Liver (tissue), 9 donors: ENCODE measurements around the gene ANAPC13. TPM values are rescaled to one million over a fixed set of nuclear protein-coding genes. Genes with fewer than 3 reads are reported as not detected.

ENCODE experiments used
- DNase-seq: peaks from one replicate; pipeline ENCODE4 v3.0.0-alpha.2; 2017; ENCODE audit warnings: low spot score
- H3K27ac ChIP-seq, 2 donors: one replicate each; pipeline ENCODE4 v1.7.0; 2013; ENCODE audit warnings: inconsistent platforms in 2 of 2, low read length in 2 of 2, control low read depth in 1 of 2, low read depth in 1 of 2, mild to moderate bottlenecking in 1 of 2
- H3K27me3 ChIP-seq, 4 donors: one replicate each; pipeline versions ENCODE4 v1.6.1 to v1.7.0; 2013; ENCODE audit warnings: low read length in 3 of 4, inconsistent platforms in 1 of 4, mild to moderate bottlenecking in 1 of 4, moderate library complexity in 1 of 4; ENCODE audit not compliant: control insufficient read depth in 4 of 4, insufficient read depth in 4 of 4
- H3K36me3 ChIP-seq, 4 donors: one replicate each; pipeline versions ENCODE4 v1.6.1 to v1.7.0; 2013; ENCODE audit warnings: low read length in 3 of 4, mild to moderate bottlenecking in 3 of 4, low read depth in 1 of 4, moderate library complexity in 1 of 4; ENCODE audit not compliant: control insufficient read depth in 4 of 4, insufficient read depth in 3 of 4
- H3K4me1 ChIP-seq, 4 donors: one replicate each; pipeline versions ENCODE4 v1.6.1 to v1.7.0; 2013; ENCODE audit warnings: low read length in 3 of 4, mild to moderate bottlenecking in 3 of 4, moderate library complexity in 1 of 4; ENCODE audit not compliant: control insufficient read depth in 4 of 4, insufficient read depth in 4 of 4
- H3K4me3 ChIP-seq, 3 donors: one replicate each; pipeline versions ENCODE4 v1.6.1 to v1.7.0; 2013; ENCODE audit warnings: low read length in 3 of 3, control low read depth in 1 of 3, low read depth in 1 of 3, mild to moderate bottlenecking in 1 of 3
- H3K9ac ChIP-seq, 2 donors: one replicate each; pipeline ENCODE4 v1.7.0; 2013; ENCODE audit warnings: low read length in 2 of 2, mild to moderate bottlenecking in 2 of 2, moderate library complexity in 2 of 2, control low read depth in 1 of 2, low read depth in 1 of 2
- H3K9me3 ChIP-seq, 4 donors: one replicate each; pipeline versions ENCODE4 v1.6.1 to v1.7.0; 2013; ENCODE audit warnings: low read length in 3 of 4; ENCODE audit not compliant: control insufficient read depth in 4 of 4
- EGR1 ChIP-seq, 2 donors: IDR thresholded peaks; 2 replicates each; pipeline ENCODE4 v1.6.1; 2016 to 2018; ENCODE audit warnings: antibody characterized with exemption in 2 of 2, low read depth in 2 of 2
- FOXA1 ChIP-seq: IDR thresholded peaks from 2 replicates; pipeline ENCODE4 v1.6.1; 2016; ENCODE audit warnings: antibody characterized with exemption
- FOXA2 ChIP-seq: IDR thresholded peaks from 2 replicates; pipeline ENCODE4 v1.6.1; 2016; ENCODE audit warnings: antibody characterized with exemption
- GABPA ChIP-seq, 2 donors: IDR thresholded peaks in 1 of 2; conservative IDR thresholded peaks in 1 of 2; 2 replicates each; pipeline ENCODE4 v1.6.1; 2016; ENCODE audit warnings: antibody characterized with exemption in 2 of 2, mild to moderate bottlenecking in 1 of 2, moderate library complexity in 1 of 2
- HNF4A ChIP-seq, 2 donors: conservative IDR thresholded peaks; 2 replicates each; pipeline ENCODE4 v1.6.1; 2016; ENCODE audit warnings: antibody characterized with exemption in 2 of 2, mild to moderate bottlenecking in 2 of 2
- HNF4G ChIP-seq: IDR thresholded peaks from 2 replicates; pipeline ENCODE4 v1.6.1; 2016; ENCODE audit warnings: antibody characterized with exemption
- JUND ChIP-seq, 2 donors: IDR thresholded peaks; 2 replicates each; pipeline ENCODE4 v1.6.1; 2016; ENCODE audit warnings: antibody characterized with exemption in 2 of 2
- NR2F2 ChIP-seq: IDR thresholded peaks from 2 replicates; pipeline ENCODE4 v1.6.1; 2016; ENCODE audit warnings: antibody characterized with exemption
- RAD21 ChIP-seq, 2 donors: IDR thresholded peaks; 2 replicates each; pipeline ENCODE4 v1.6.1; 2016; ENCODE audit warnings: antibody characterized with exemption in 2 of 2, mild to moderate bottlenecking in 2 of 2
- RXRA ChIP-seq, 2 donors: IDR thresholded peaks; 2 replicates each; pipeline ENCODE4 v1.6.1; 2017 to 2018; ENCODE audit warnings: antibody characterized with exemption in 2 of 2, mild to moderate bottlenecking in 1 of 2
- SP1 ChIP-seq: IDR thresholded peaks from 2 replicates; pipeline ENCODE4 v1.6.1; 2018; ENCODE audit warnings: antibody characterized with exemption, mild to moderate bottlenecking
- TAF1 ChIP-seq: conservative IDR thresholded peaks from 2 replicates; pipeline ENCODE4 v1.6.1; 2016; ENCODE audit warnings: antibody characterized with exemption, mild to moderate bottlenecking
- YY1 ChIP-seq: IDR thresholded peaks from 2 replicates; pipeline ENCODE4 v1.6.1; 2016; ENCODE audit warnings: antibody characterized with exemption, mild to moderate bottlenecking
- WGBS: extraction: QIAGEN DNeasy Blood & Tissue Kit; methylation state at CpG from one replicate; pipeline ENCODE4 v1.1.7; 2013; 5-methylcytosine and 5-hydroxymethylcytosine counted together
- polyA plus RNA-seq, 2 donors: library from polyadenylated mRNA; stranded (reverse) in 1 of 2; unstranded in 1 of 2; fragments of 200-250 nt in 1 of 2; fragments of >200 nt in 1 of 2; fragmentation: Nextera tagmentation in 1 of 2; extraction: Ambion mirVana in 1 of 2; gene quantifications; one replicate each; pipeline versions ENCODE4 v1.2.1 to v1.2.3, GENCODE V29; 2013 to 2015
- total RNA-seq, 2 donors: library from RNA; depleted of rRNA; stranded (reverse); fragments of >200 nt; gene quantifications; one replicate each; pipeline ENCODE4 v1.2.3, GENCODE V29; 2014
- TF ChIP-seq, protein P1 (sequence below): IDR thresholded peaks from 2 replicates; pipeline ENCODE4 v1.6.1; 2016; ENCODE audit warnings: antibody characterized with exemption
- TF ChIP-seq, protein P2 (sequence below): fragments of 150-350 bp; IDR thresholded peaks from 2 replicates; pipeline ENCODE4 v1.5.1; 2017; ENCODE audit warnings: improper control_type of control experiment, low read depth, low read length; ENCODE audit not compliant: missing input control
- TF ChIP-seq, protein P3 (sequence below): IDR thresholded peaks from 2 replicates; pipeline ENCODE4 v1.6.1; 2016; ENCODE audit warnings: antibody characterized with exemption, mild to moderate bottlenecking
- TF ChIP-seq, protein P4 (sequence below): IDR thresholded peaks from 2 replicates; pipeline ENCODE4 v1.6.1; 2016; ENCODE audit warnings: antibody characterized with exemption
- TF ChIP-seq, protein P5 (sequence below): IDR thresholded peaks from 2 replicates; pipeline ENCODE4 v1.6.1; 2016; ENCODE audit warnings: antibody characterized with exemption
- donor health status: healthy.
- donor health status: healthy.
- donor health status: healthy.
- donor health status: healthy.
- donor health status: healthy.

Gene ANAPC13
- total and polyA plus RNA-seq, 4 donors, result 20.9 to 80.9 (median 38.2) TPM

DNA sequence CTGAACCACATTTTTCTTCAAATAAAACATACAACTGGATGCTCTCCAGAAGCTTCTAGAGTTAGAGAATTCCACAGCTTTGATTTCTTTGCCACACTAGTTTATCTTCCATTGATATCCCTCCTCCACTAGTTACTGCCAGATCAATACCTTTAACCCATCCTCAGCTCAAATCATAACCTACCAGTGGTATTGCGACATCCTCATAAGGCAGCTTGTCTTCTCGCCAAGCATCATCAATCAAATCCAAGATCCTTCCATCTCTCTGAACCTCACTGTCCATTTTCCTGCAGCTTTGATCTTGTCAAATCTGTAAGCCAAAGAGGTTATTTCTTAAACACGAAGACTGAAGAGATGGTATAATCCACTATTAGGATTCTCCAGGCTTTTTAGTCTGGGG is 3.2 kb downstream of the ANAPC13 start (continued):
- TF ChIP-seq, protein P1, sequence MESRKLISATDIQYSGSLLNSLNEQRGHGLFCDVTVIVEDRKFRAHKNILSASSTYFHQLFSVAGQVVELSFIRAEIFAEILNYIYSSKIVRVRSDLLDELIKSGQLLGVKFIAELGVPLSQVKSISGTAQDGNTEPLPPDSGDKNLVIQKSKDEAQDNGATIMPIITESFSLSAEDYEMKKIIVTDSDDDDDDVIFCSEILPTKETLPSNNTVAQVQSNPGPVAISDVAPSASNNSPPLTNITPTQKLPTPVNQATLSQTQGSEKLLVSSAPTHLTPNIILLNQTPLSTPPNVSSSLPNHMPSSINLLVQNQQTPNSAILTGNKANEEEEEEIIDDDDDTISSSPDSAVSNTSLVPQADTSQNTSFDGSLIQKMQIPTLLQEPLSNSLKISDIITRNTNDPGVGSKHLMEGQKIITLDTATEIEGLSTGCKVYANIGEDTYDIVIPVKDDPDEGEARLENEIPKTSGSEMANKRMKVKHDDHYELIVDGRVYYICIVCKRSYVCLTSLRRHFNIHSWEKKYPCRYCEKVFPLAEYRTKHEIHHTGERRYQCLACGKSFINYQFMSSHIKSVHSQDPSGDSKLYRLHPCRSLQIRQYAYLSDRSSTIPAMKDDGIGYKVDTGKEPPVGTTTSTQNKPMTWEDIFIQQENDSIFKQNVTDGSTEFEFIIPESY, result no peak
- TF ChIP-seq HNF4G, result no peak

DNA sequence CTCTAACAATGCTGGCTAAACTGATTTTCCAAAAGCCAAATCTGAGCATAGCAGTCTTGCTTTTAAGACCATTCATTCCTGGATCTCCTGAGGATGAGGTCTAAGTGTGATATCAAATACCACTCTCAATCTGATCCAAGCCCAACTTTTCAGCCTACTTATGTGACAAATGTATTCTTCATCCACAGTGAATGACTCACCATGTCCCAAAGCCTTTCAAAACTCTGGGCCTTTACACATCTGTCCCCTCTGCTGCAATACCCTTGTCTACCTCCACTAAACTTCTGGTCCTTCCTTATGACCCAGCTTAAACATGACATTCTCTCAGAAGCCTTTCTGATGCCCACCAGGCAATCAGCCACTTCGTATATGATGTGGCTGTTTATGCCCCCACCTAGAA is 4.6 kb downstream of the ANAPC13 start:
- TF ChIP-seq TAF1 (no peak), JUND (IDR thresholded peaks at IDR 0.05) (no peak), HNF4G (no peak), GABPA (IDR thresholded peaks at IDR 0.05 in 1 of 2, conservative IDR thresholded peaks at IDR 0.05 in 1 of 2) (no peak), YY1 (no peak), EGR1 (IDR thresholded peaks at IDR 0.05; ENCODE audit: low read depth in 2 of 2) (no peak), SP1 (no peak), FOXA1 (no peak), RXRA (IDR thresholded peaks at IDR 0.05) (no peak), FOXA2 (no peak), RAD21 (IDR thresholded peaks at IDR 0.05) (no peak), HNF4A (conservative IDR thresholded peaks at IDR 0.05) (no peak), NR2F2 (no peak)
- TF ChIP-seq, protein P2, sequence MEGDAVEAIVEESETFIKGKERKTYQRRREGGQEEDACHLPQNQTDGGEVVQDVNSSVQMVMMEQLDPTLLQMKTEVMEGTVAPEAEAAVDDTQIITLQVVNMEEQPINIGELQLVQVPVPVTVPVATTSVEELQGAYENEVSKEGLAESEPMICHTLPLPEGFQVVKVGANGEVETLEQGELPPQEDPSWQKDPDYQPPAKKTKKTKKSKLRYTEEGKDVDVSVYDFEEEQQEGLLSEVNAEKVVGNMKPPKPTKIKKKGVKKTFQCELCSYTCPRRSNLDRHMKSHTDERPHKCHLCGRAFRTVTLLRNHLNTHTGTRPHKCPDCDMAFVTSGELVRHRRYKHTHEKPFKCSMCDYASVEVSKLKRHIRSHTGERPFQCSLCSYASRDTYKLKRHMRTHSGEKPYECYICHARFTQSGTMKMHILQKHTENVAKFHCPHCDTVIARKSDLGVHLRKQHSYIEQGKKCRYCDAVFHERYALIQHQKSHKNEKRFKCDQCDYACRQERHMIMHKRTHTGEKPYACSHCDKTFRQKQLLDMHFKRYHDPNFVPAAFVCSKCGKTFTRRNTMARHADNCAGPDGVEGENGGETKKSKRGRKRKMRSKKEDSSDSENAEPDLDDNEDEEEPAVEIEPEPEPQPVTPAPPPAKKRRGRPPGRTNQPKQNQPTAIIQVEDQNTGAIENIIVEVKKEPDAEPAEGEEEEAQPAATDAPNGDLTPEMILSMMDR, result no peak
- TF ChIP-seq, protein P1, result no peak
- TF ChIP-seq, protein P3, sequence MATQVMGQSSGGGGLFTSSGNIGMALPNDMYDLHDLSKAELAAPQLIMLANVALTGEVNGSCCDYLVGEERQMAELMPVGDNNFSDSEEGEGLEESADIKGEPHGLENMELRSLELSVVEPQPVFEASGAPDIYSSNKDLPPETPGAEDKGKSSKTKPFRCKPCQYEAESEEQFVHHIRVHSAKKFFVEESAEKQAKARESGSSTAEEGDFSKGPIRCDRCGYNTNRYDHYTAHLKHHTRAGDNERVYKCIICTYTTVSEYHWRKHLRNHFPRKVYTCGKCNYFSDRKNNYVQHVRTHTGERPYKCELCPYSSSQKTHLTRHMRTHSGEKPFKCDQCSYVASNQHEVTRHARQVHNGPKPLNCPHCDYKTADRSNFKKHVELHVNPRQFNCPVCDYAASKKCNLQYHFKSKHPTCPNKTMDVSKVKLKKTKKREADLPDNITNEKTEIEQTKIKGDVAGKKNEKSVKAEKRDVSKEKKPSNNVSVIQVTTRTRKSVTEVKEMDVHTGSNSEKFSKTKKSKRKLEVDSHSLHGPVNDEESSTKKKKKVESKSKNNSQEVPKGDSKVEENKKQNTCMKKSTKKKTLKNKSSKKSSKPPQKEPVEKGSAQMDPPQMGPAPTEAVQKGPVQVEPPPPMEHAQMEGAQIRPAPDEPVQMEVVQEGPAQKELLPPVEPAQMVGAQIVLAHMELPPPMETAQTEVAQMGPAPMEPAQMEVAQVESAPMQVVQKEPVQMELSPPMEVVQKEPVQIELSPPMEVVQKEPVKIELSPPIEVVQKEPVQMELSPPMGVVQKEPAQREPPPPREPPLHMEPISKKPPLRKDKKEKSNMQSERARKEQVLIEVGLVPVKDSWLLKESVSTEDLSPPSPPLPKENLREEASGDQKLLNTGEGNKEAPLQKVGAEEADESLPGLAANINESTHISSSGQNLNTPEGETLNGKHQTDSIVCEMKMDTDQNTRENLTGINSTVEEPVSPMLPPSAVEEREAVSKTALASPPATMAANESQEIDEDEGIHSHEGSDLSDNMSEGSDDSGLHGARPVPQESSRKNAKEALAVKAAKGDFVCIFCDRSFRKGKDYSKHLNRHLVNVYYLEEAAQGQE, result no peak
- TF ChIP-seq, protein P4, sequence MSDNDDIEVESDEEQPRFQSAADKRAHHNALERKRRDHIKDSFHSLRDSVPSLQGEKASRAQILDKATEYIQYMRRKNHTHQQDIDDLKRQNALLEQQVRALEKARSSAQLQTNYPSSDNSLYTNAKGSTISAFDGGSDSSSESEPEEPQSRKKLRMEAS, result no peak
- TF ChIP-seq, protein P5, sequence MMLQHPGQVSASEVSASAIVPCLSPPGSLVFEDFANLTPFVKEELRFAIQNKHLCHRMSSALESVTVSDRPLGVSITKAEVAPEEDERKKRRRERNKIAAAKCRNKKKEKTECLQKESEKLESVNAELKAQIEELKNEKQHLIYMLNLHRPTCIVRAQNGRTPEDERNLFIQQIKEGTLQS, result no peak
- no peak for DNase-seq
- Histone ChIP-seq H3K4me3 (no peak overlapping the region), H3K9ac (no peak overlapping the region), H3K27me3 (no peaks in the 10 kb centered on the region), H3K27ac (no peak overlapping the region), H3K9me3 (no peaks in the 10 kb centered on the region), H3K4me1 (peaks cover 2 to 33% (median 25%) of the 10 kb centered on the region in 4 donors), H3K36me3 (peaks cover 8 to 27% (median 22%) of the 10 kb centered on the region in 4 donors)
- 83% methylated on average over 1 of the region's 1 CpG for WGBS
